GM11168 (cell line): Measurements from ENCODE around the gene ENKUR.

ENCODE experiments used
- in situ Hi-C: fragments of 300-500 bp; cut with MboI; formaldehyde crosslinking; loops from one replicate; pipeline ENCODE4 v1.12.0; 2022; ENCODE audit warnings: low sequenced_read_pairs; ENCODE audit not compliant: unreplicated experiment

ENKUR gene

GRCh38 chr10:24952143-24952706, 63.7 kb downstream of the ENKUR start, which contains the start of gene PRTFDC1:
PRTFDC1 (minus strand) TSS chr10:24952606; CDS start chr10:24952575, 31 bp downstream.
- in situ Hi-C loops: loop anchor here (25.0 kb wide), 1 partner anchor 315 kb away; no protein-coding TSS in a partner anchor

DNA sequence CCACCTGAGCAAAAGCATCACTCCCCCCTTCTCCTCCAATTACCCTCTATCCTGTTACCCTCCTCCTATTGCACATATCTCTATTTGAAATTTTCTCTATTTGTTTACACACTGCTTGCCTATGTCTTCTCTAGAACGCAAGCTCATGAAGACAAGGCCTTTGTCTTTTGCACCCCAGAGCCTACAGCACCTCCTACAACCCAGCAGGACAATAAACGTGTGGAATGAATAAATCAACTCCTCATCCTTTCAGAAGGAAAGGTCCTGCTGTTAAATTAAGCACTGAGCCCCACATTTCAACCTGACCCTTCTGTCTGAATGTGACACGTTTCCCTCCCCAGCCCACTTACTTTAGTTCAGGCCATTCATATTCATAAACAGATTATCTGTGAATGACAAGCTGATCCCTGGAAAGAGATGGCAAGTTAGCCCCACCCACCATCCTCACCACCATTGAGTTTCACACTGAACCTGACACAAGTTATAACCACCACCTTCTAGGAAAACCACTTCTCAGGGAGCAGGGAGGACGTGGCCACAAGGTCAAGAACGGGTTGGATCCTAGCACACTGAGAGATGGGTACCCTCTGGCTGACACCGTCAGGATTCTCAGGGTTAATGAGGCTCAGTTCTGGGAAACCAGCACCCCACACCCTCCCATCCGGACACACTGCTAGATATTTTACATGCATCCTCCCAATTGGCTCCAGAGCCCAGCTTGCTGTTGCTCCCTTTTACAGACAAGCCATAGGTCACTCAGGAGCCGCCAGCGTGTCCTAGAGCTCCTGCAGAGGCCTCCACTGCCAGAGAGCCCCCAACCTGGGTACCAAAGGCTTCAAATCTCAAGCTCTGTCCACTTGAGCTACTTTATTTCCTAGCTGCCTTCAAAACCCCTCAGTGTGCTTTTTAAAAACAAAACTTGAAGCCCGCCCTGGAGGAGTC, 64.5 kb downstream of the ENKUR start:
- in situ Hi-C loops: loop anchor here (25.0 kb wide), 1 partner anchor 314 kb away; no protein-coding TSS in a partner anchor

DNA sequence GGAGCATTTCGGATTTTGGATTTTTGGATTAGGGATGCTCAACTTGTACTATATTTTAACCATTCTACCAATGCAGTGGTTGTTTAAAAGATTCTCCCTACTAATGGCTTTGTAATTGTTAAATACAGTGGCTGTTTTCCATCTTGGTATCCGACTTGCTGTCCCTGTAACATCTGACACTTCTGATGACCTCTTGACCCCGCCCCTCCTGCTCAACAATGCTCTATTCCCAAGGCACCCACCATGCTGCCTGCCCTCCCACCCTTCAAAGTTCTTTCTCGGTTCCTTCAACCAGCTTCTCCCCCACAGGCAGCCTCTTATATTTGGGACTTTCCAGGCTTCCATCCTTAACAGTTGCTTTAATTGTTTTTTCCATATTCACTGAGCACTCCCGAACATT, 65.5 kb downstream of the ENKUR start:
- in situ Hi-C loops: loop anchor here (25.0 kb wide), 1 partner anchor 313 kb away; no protein-coding TSS in a partner anchor

GRCh38 chr10:24949616-24950015, 66.3 kb downstream of the ENKUR start:
- in situ Hi-C loops: loop anchor here (25.0 kb wide), 1 partner anchor 312 kb away; no protein-coding TSS in a partner anchor

DNA sequence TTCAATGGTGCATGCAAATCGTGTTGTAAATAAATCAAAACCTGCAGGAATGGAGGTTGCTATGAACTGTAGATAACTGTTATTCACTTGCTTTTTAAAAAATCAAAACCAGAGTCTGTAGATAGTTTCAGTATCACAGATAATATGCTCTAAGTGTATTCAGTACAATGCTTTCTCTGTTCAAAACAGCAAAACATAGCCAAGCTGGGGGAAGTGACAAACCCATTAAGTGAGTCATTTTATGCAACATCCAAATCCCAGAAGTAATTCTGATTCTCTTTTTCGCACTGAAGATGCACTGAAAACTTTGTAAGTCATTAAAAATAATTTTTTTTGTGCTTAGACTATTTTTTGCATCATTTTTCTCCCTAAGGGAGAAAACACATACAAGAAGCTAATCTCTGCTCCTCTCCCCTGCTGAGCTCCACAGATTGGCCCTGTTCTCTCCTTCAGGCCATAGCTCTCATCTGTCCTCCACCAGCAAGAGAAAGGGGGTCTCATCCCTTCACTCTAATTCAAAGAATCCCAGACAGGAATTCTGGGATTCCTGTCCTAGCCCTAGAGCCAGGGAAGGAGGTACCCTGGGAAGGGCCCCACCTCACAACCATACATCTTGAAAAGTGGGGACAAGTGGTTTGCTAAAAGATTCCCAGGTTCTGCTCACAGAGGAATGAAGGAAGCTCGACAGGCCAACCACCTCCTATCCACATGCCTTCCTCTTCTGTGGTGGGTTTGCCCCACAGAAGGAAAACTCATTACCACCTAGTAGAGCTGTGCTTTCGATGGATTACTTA, 68.5 kb downstream of the ENKUR start:
- in situ Hi-C loops: no loop called here

DNA sequence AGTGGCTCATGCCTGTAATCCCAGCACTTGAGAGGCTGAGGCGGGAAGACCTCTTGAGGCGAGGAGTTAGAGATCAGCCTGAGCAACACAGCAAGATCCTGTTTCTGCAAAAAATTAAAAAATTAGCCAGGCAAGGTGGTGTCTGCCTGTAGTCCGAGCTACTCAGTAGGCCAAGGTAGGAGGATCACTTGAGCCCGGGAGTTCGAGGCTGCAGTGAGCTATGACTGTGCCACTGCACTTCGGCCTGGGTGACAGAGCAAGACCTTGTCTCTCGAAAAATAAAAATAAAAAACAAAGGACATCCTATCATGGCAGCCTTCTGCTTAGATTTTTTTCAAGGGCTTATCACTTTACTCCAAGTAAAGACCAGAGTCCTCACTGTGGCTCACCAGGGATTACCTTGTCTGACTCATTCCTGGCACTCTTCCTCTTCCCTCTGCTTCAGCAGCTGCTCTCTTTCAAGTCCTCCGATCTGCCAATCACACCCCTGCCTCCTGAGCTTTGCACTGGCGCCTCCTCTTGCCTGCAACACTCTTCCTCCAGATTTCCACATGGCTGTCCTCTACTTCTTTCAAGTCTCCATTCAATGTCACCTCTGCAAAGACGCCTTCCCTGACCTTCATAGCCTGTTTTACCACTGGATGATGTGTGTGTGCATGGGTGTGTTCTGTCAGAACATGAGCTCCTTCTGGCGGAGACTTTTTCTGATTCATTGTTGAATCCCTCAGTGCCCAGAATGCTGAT, 71.3 kb downstream of the ENKUR start:
- in situ Hi-C loops: no loop called here

DNA sequence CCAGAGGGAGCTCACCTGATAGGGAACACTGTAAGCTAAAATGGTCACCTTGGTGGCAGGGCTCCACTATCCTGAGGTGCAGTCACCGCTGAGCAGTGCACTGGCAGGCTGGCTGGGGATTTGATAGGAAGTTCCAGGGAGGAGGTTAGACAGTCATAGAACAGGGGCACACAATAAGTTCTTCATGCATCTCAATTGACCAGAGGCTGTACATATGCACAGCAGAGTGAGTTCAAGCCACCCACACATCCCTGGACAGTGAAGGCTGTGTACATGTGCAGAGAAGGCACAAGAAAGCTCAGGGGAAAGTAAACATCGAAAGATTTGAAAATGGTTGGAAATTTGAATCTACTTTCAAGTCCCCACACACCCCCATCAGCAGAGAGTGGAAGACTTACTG, 77.4 kb downstream of the ENKUR start:
- in situ Hi-C loops: no loop called here

DNA sequence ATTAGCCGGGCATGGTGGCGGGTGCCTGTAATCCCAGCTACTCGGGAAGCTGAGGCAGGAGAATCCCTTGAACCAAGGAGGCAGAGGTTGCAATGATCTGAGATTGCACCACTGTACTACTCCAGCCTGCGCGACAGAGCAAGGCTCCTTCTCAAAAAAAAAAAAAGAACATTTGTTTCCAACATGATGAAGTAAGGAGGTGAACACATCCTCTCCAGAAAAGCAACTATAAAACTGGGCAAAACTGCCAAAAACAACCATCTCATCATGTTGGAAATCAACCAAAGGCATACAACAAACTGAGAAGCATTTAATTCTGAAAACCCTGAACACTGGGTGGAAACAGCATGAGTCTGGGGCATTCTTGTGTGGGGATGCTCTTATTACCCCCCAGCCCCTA, 77.9 kb downstream of the ENKUR start:
- in situ Hi-C loops: no loop called here

- in situ Hi-C loops: no loop called here
These were observed 80.3 kb downstream of the ENKUR start for GRCh38 chr10:24935504-24936292.
